ENCODE results near the gene VCL.

DNA sequence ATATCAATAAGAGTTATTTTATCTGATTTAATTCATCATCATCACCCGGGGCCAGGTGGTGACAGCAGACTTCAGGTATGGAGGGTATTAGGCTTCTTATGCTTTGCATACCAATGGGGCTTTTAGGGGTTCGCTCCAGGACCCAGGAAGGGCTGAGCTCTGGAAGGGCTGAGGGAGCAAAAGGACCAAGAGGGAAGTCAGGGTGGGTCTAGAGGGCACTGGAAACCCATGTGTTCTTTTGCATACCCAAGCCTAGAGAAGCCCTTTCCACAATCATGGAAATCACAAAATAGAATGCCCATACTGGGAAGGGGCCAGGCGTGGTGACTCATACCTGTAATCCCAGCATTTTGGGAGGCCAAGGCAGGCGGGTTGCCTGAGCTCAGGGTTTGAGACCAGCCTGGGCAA, 30.9 kb upstream of the VCL start:
- TF ChIP-seq FOXK2 (IDR thresholded peaks at IDR 0.05): no peak
- no peak for TF ChIP-seq ARNT (IDR thresholded peaks at IDR 0.05)
- TF ChIP-seq FOXM1 (IDR thresholded peaks at IDR 0.05; ENCODE audit: borderline replicate concordance): no peak
- TF ChIP-seq BHLHE40 (IDR thresholded peaks at IDR 0.05; ENCODE audit: borderline replicate concordance): no peak
- no peak for TF ChIP-seq FOXA1 (IDR thresholded peaks at IDR 0.05)
- no peak for TF ChIP-seq ELF4 (IDR thresholded peaks at IDR 0.05)
- no peak for TF ChIP-seq SP1 (IDR thresholded peaks at IDR 0.05)
- TF ChIP-seq SUZ12 (IDR thresholded peaks at IDR 0.05): no peak
- TF ChIP-seq CTBP1 (IDR thresholded peaks at IDR 0.05; ENCODE audit: borderline replicate concordance): no peak
- TF ChIP-seq NFRKB (IDR thresholded peaks at IDR 0.05): no peak
- no peak for TF ChIP-seq HDGF (IDR thresholded peaks at IDR 0.05; ENCODE audit: borderline replicate concordance)

Data from HEK293T (cell line).